SK-MEL-5 (cell line): ENCODE data around the gene SLC2A10. TPM values are rescaled to one million over a fixed set of nuclear protein-coding genes. Genes with fewer than 3 reads are reported as not detected.

Experiments used
- DNase-seq: peaks from one replicate; pipeline ENCODE4 v3.0.0-alpha.2; 2016; ENCODE audit warnings: low read depth, low spot score
- in situ Hi-C: cut with HindIII; loops from 2 replicates; pipeline ENCODE4 v1.10.0; 2016; ENCODE audit warnings: low sequenced_read_pairs, high pct_unique_total_duplicates, low pct_unique_long_range_greater_than_20kb
- total RNA-seq: library from RNA; depleted of rRNA; stranded (reverse); fragments of >200 nt; shearing (Covaris generic); gene quantifications from 2 replicates; pipeline ENCODE4 v1.2.3, GENCODE V29; 2014; rRNA removed

SLC2A10 gene
- total RNA-seq, 1 experiment from 2014 or later, result 8.8 TPM

DNA sequence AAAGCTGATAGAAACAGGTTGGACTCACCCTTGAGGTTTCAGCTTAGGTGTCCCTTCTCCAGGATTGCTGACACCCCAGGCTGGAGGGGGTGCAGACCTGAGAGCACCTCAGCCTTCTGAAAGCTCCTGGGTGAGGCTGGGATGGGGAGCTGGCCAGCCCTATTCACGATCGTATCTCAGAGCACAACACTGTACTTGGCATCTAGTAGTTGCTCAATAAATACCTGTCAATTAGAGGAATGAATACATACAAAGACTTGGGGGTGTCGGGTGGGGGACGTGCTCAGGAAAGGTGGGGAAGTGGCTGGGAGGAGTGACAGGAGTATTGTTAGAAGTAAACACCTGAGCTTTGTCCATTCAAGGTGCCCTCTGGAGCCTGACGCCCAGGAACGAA lies 61.7 kb downstream of the SLC2A10 start:
- no peak for DNase-seq

GRCh38 chr20:46772901-46773300 lies 63.5 kb downstream of the SLC2A10 start:
- in situ Hi-C loops, result no loop called here
- peak; percentile 44 for DNase-seq

More for the DNA sequence above, 61.7 kb downstream of the SLC2A10 start:
- in situ Hi-C loops, result no loop called here

DNA sequence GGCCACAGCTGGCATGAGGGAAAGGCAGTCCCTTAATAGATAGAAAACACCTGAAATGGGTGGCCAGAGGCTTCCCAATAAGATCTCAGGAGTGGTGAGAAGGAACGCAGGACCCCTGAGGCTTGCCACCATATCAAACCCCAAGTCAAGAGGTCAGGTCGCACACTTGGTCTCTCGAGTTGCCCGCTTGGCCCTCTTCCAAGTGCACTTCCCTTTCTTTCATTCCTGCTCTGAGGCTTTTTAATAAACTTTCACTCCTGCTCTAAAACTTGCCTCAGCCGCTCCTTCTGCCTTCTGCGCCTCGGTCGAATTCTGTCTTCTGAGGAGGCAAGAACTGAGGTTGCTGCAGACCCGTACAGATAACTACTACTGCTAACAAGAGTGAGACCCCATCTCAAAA lies 64.2 kb downstream of the SLC2A10 start:
- in situ Hi-C loops, result no loop called here
- no peak for DNase-seq

- in situ Hi-C loops, result no loop called here
- DNase-seq, result no peak
Measured at GRCh38 chr20:46774236-46774635, 64.8 kb downstream of the SLC2A10 start.

DNA sequence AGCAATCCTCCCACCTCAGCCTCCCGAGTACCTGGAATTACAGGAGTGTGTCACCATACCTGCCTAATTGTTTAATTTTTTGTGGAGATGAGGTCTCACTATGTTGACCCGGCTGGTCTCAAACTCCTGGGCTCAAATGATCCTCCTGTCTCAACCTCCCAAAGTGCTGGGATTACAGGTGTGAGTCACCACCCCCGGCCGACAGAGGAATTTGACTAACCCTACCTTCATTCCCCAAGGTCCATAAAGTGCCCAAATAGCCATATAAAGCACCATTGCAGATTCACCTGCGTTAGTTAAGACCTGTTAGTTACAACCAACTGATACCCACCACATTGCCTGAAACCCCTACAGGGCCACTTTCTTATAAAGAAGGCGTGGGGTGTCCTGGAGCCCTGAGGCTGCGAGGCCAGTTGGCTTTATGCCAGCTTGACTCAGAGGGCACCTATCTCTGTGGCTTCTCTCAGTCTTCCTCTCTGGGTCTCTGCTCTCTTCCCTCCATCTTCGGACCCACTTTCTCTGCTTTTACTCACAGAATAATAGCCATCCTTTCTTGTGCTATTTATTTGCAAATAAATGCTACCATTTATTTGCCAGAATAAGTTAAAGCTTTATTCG lies 65.6 kb downstream of the SLC2A10 start:
- in situ Hi-C loops, result no loop called here
- no peak for DNase-seq

DNA sequence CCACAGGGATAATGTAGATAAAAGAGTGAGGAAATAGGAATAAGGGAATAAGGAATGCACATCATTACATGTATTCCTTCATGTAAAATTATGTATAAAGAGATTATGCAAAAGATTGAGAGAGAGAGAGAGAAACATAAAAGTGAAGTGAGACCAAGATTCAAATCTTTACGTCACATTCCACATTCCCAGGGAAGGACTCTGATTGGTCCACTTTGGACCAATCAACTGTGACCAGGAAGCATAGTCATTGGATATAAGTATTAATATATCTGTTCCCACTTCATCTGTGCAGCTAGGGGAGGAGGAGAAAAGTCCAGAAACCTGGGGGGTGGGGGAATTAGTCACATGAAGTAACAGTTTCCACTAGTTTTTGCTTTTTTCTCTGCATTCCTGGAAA lies 66.4 kb downstream of the SLC2A10 start:
- DNase-seq, result no peak
- in situ Hi-C loops, result no loop called here

DNA sequence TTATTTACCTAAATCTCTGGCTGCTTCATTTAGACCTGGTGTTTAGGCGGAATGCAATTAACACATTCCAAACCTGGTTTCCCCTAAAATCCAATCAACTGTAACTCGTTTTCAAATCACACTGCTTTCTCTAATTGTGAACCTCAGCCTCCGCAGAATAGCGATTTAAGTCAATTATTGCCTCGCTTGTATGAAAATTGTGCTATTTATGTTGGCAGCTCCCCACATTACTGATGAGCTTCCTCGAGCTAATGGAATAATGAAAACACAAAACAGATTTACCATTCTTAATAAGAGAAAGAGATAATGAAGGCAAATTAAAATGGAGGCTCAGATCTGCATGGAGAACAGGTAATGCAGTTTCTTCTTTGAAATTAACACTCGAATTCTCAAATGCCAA lies 67.9 kb downstream of the SLC2A10 start:
- no peak for DNase-seq
- in situ Hi-C loops, result no loop called here

- in situ Hi-C loops, result no loop called here
- DNase-seq, result no peak
Measured at GRCh38 chr20:46779831-46780230, 70.4 kb downstream of the SLC2A10 start.

DNA sequence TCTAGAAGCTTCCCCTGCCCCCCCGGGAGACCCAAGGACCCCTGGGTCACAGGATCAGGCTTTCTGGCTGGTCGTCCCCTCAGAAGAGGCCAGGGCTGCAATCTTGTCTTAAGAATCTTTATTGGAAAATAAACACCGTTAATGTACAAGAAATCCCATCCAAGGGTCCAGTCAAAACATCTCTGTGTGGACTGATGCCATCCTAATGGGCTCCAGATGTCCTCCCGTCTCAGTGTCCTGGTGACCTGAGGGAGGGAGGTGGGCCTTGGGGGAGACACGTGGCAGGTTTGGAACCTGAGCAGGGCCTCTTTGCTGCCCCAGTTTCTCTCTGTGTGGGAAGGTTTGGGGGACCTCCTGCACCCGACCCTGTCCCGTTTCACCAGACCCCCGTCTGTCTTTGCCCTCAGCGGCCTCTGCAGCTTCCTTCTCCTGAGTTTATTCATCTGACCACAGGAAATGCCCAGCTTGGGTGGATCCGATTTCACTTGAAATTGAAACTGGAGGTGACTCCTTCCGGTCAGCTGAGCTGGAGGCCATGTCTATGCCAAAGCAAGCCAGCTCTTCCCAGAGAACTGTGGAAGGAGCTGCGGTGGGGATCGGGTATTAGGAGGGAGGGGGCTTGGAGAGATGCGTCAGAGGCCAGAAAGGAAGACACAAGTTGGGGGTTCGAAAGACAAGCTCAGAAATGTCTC lies 75.1 kb downstream of the SLC2A10 start:
- DNase-seq, result no peak

More for the DNA sequence above, 75.1 kb downstream of the SLC2A10 start:
- in situ Hi-C loops, result no loop called here

Other genes with a start within 250 kb of the SLC2A10 start
- not detected in 2 replicates for gene ZNF334, start 196.1 kb upstream of the SLC2A10 start, total RNA-seq
- not detected in 2 replicates for gene OCSTAMP, start 159.0 kb upstream of the SLC2A10 start, total RNA-seq
- gene SLC13A3, start 58.2 kb upstream of the SLC2A10 start, total RNA-seq, result 4.1 and 5.2 TPM in 2 replicates
- gene TP53RK, start 20.2 kb upstream of the SLC2A10 start, total RNA-seq, result 52.9 and 56.6 TPM in 2 replicates
- gene EYA2, start 185.2 kb downstream of the SLC2A10 start, total RNA-seq, result not detected in 2 replicates